Retina (tissue), 1 donor: ENCODE results near the gene DRC1.

Experiments used
- DNase-seq: peaks from one replicate; pipeline ENCODE4 v3.0.0-alpha.2; 2016

The DRC1 gene

GRCh38 chr2:26480566-26481423 is 79.1 kb downstream of the DRC1 start:
- no peak for DNase-seq

- DNase-seq = no peak
Measured at GRCh38 chr2:26481706-26482105, 80.0 kb downstream of the DRC1 start.

- DNase-seq = no peak
Measured at GRCh38 chr2:26482211-26483026, 80.7 kb downstream of the DRC1 start.

GRCh38 chr2:26483027-26483326 is 81.3 kb downstream of the DRC1 start:
- DNase-seq = no peak

- DNase-seq = no peak
Measured at GRCh38 chr2:26483516-26483915, 81.8 kb downstream of the DRC1 start.

GRCh38 chr2:26483957-26484565 is 82.3 kb downstream of the DRC1 start:
- no peak for DNase-seq

- DNase-seq = no peak
Measured at GRCh38 chr2:26484579-26484978, 82.9 kb downstream of the DRC1 start.

GRCh38 chr2:26485099-26485498 is 83.4 kb downstream of the DRC1 start:
- DNase-seq = no peak

- no peak for DNase-seq
Measured at GRCh38 chr2:26485725-26486418, 84.2 kb downstream of the DRC1 start.

GRCh38 chr2:26486789-26487188 is 85.1 kb downstream of the DRC1 start:
- DNase-seq = no peak

- DNase-seq = no peak
Measured at GRCh38 chr2:26487192-26487591, 85.5 kb downstream of the DRC1 start.

GRCh38 chr2:26488463-26489212 is 86.9 kb downstream of the DRC1 start:
- no peak for DNase-seq

- no peak for DNase-seq
Measured at GRCh38 chr2:26489213-26489850, 87.6 kb downstream of the DRC1 start.

- no peak for DNase-seq
Measured at GRCh38 chr2:26491563-26492167, 89.9 kb downstream of the DRC1 start.

GRCh38 chr2:26492749-26493515 is 91.2 kb downstream of the DRC1 start:
- no peak for DNase-seq

GRCh38 chr2:26493566-26493965 is 91.8 kb downstream of the DRC1 start:
- no peak for DNase-seq

- DNase-seq = no peak
Measured at GRCh38 chr2:26494199-26494598, 92.5 kb downstream of the DRC1 start.

- no peak for DNase-seq
Measured at GRCh38 chr2:26494891-26495290, 93.2 kb downstream of the DRC1 start.

- no peak for DNase-seq
Measured at GRCh38 chr2:26495705-26496297, 94.1 kb downstream of the DRC1 start.

- no peak for DNase-seq
Measured at GRCh38 chr2:26500406-26500805, 98.7 kb downstream of the DRC1 start.
